Activated gamma-delta T cell treated with anti-CD3 and anti-CD28 coated beads, Interleukin-2, amount 50 U/mL, for 16 hours (primary cell): ENCODE data around the gene OOSP2.

Experiments used
- DNase-seq: peaks from one replicate; pipeline ENCODE4 v3.0.0-alpha.2; 2020; ENCODE audit warnings: low read depth

Gene OOSP2

GRCh38 chr11:60078745-60079144 lies 38.5 kb downstream of the OOSP2 start:
- no peak for DNase-seq

- DNase-seq, result no peak
Measured at GRCh38 chr11:60080535-60080934, 40.3 kb downstream of the OOSP2 start.

GRCh38 chr11:60084631-60085273 lies 44.5 kb downstream of the OOSP2 start:
- no peak for DNase-seq

GRCh38 chr11:60085909-60086308 lies 45.7 kb downstream of the OOSP2 start:
- DNase-seq, result no peak

GRCh38 chr11:60087239-60087638 lies 47.0 kb downstream of the OOSP2 start:
- no peak for DNase-seq

- no peak for DNase-seq
Measured at GRCh38 chr11:60088364-60088763, 48.2 kb downstream of the OOSP2 start, which contains the start of gene MS4A2. Gene MS4A2, plus strand, starts transcription at chr11:60088664. Its CDS starts 102 bp downstream, at chr11:60088766.

- DNase-seq, result no peak
Measured at GRCh38 chr11:60095477-60096120, 55.4 kb downstream of the OOSP2 start.

- DNase-seq, result no peak
Measured at GRCh38 chr11:60097189-60097588, 57.0 kb downstream of the OOSP2 start.
